ENCODE data around the gene GNAQ.

GRCh38 chr9:77956555-77956954 is 75.1 kb downstream of the GNAQ start:
- TF ChIP-seq MAX (IDR thresholded peaks at IDR 0.05; ENCODE audit: low read depth): no peak
- TF ChIP-seq CTCF (IDR thresholded peaks at IDR 0.05): no peak

All from SK-N-SH (cell line).